ENCODE data around the gene ZNF532.

DNA sequence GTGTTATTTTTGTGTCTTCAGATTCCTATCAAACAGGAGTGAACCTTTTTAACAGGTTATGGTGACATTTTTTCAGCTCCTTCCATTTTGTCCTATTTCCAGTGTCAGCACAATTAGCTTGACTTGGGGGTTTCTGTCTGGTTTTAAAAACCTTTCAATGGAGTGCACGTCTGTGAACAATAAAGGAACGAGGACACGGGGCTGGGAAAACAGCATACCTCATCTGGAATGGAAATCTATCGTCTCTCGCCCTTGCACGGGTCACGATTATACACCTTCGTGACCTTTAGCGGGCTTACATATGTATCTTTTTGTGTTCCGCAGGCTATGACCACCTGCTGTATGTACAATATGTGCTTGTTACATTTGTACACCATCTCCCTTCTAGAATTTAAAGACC lies 2.3 kb upstream of the ZNF532 start:
- TF ChIP-seq, protein P1, sequence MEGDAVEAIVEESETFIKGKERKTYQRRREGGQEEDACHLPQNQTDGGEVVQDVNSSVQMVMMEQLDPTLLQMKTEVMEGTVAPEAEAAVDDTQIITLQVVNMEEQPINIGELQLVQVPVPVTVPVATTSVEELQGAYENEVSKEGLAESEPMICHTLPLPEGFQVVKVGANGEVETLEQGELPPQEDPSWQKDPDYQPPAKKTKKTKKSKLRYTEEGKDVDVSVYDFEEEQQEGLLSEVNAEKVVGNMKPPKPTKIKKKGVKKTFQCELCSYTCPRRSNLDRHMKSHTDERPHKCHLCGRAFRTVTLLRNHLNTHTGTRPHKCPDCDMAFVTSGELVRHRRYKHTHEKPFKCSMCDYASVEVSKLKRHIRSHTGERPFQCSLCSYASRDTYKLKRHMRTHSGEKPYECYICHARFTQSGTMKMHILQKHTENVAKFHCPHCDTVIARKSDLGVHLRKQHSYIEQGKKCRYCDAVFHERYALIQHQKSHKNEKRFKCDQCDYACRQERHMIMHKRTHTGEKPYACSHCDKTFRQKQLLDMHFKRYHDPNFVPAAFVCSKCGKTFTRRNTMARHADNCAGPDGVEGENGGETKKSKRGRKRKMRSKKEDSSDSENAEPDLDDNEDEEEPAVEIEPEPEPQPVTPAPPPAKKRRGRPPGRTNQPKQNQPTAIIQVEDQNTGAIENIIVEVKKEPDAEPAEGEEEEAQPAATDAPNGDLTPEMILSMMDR (conservative IDR thresholded peaks at IDR 0.05), result no peak
- TF ChIP-seq EZH2 (IDR thresholded peaks at IDR 0.05; ENCODE audit: low read depth), result no peak
